Stomach (tissue), 4 donors: Measurements from ENCODE around the gene ERG28.
"Not testable (repeated sequence)": the region's sequence is repeated elsewhere in the genome, so short reads cannot be mapped to it uniquely, and the experiment has no call there.

Experiments used
- POLR2AphosphoS5 ChIP-seq, 3 donors: sonication (generic); formaldehyde crosslinking; IDR thresholded peaks; one replicate each; pipeline ENCODE4 v1.6.1; 2016; ENCODE audit warnings: antibody characterized with exemption in 3 of 3
- TF ChIP-seq, protein P1 (sequence below), 7 experiments: fragments of 450-650 bp in 4 of 7; fragments of 200-600 bp in 3 of 7; sonication (generic) in 3 of 7; IDR thresholded peaks; one replicate each; pipeline ENCODE4 v1.5.1; 2016 to 2019; ENCODE audit warnings: antibody characterized with exemption in 7 of 7, control low read depth in 2 of 7, mild to moderate bottlenecking in 1 of 7

DNA sequence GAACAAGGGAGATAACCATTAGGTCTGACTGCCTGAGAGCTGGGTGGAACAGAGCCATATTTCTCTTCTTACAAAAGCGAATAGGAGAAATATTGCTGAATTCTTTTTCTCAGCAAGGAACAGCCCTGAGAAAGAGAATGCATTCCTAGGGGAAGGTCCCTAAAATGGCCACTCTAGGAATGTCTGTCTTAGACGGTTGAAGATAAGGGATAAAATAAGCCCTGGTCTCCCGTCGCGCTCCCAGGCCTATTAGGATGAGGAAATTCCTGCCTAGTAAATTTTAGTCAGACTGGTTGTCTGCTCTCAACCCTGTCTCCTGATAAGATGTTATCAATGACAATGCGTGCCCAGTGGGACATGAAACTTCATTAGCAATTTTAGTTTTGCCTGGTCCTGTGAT is 34.3 kb upstream of the ERG28 start:
- TF ChIP-seq, protein P1, sequence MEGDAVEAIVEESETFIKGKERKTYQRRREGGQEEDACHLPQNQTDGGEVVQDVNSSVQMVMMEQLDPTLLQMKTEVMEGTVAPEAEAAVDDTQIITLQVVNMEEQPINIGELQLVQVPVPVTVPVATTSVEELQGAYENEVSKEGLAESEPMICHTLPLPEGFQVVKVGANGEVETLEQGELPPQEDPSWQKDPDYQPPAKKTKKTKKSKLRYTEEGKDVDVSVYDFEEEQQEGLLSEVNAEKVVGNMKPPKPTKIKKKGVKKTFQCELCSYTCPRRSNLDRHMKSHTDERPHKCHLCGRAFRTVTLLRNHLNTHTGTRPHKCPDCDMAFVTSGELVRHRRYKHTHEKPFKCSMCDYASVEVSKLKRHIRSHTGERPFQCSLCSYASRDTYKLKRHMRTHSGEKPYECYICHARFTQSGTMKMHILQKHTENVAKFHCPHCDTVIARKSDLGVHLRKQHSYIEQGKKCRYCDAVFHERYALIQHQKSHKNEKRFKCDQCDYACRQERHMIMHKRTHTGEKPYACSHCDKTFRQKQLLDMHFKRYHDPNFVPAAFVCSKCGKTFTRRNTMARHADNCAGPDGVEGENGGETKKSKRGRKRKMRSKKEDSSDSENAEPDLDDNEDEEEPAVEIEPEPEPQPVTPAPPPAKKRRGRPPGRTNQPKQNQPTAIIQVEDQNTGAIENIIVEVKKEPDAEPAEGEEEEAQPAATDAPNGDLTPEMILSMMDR (IDR thresholded peaks at IDR 0.05) = not testable (repeated sequence)
- not testable (repeated sequence) for TF ChIP-seq POLR2AphosphoS5 (IDR thresholded peaks at IDR 0.05)
